Muscle layer of colon (tissue), 2 donors: ENCODE data around the gene CDK2AP2.

Experiments
- H3K27ac ChIP-seq: one replicate; pipeline ENCODE4 v1.7.0; 2013; ENCODE audit warnings: low read depth, mild to moderate bottlenecking, low read length, moderate library complexity
- H3K27me3 ChIP-seq, 2 donors: one replicate each; pipeline ENCODE4 v1.7.0; 2013; ENCODE audit warnings: low read length in 2 of 2, mild to moderate bottlenecking in 2 of 2; ENCODE audit not compliant: insufficient read depth in 2 of 2, control insufficient read depth in 1 of 2
- H3K36me3 ChIP-seq: one replicate; pipeline ENCODE4 v1.7.0; 2013; ENCODE audit warnings: mild to moderate bottlenecking, low read length; ENCODE audit not compliant: insufficient read depth
- H3K4me1 ChIP-seq: one replicate; pipeline ENCODE4 v1.7.0; 2013; ENCODE audit warnings: mild to moderate bottlenecking, low read length; ENCODE audit not compliant: insufficient read depth
- H3K4me3 ChIP-seq, 2 donors: one replicate each; pipeline ENCODE4 v1.7.0; 2013; ENCODE audit warnings: low read length in 2 of 2, low read depth in 1 of 2, mild to moderate bottlenecking in 1 of 2, moderate library complexity in 1 of 2
- H3K9ac ChIP-seq: one replicate; pipeline ENCODE4 v1.7.0; 2013; ENCODE audit warnings: low read length
- H3K9me3 ChIP-seq: one replicate; pipeline ENCODE4 v1.7.0; 2013; ENCODE audit warnings: mild to moderate bottlenecking, low read length
- donor health status: abdominal sarcoma.
- donor health status: Adenocarcinoma of cecum.

CDK2AP2 gene

DNA sequence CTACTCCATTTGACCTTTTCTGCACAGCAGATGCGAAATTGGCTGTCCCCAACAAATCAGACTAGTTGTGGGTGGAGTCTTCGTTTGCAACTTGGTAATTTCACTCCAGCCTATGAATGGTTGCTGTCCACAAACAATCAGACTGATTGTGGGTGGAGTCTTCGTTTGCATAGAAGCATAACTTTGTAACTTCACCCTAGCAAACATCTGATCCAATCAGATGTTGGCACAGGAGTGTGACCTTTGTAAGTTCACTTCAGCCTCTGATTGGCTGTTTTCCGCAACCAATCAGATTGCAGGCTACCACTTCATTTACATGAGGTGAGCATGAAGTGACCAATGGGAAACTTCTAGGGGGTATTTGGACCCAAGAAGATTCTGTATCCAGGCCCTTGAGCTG lies 31.6 kb upstream of the CDK2AP2 start:
- no peak overlapping the region for H3K9ac ChIP-seq
- H3K27me3 ChIP-seq = no peaks in the 10 kb centered on the region
- H3K27ac ChIP-seq = no peak overlapping the region
- H3K4me1 ChIP-seq = no peaks in the 10 kb centered on the region
- H3K4me3 ChIP-seq = no peak overlapping the region
- H3K36me3 ChIP-seq = no peaks in the 10 kb centered on the region
- no peaks in the 10 kb centered on the region for H3K9me3 ChIP-seq

DNA sequence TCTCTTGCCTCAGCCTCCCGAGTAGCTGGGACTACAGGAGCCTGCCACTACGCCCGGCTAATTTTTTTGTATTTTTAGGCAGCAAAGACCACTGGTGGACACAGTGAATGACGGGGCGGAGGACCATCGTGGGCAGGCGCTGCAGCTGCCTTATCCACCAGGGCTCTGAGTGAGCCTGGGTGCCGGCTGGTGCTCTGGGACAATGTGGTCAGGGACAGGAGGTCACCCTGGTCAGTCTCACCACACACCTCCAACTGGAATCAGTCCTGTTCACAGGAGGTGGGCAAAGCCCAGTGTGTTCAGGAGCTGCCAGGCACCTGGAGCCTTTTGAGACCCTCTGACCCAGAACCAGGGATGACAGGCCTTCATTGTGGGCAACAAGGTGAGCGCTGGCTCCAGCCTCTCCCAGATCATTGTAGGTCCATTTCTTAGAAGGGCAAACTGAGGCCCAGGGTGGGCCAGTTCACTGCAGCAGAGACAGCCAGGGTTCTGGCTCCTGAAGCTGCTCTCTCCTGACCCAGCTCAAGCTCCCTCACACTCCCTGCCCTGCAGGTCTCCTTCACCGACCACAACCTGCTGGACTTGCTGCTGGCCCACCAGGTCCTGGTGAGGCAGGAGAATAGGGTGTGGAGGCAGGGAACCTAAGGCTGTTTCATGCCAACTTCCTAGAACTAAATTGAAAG lies 31.0 kb upstream of the CDK2AP2 start:
- no peaks in the 10 kb centered on the region for H3K27me3 ChIP-seq
- H3K9ac ChIP-seq = no peak overlapping the region
- no peak overlapping the region for H3K4me3 ChIP-seq
- no peaks in the 10 kb centered on the region for H3K36me3 ChIP-seq
- no peak overlapping the region for H3K27ac ChIP-seq
- no peaks in the 10 kb centered on the region for H3K4me1 ChIP-seq
- no peaks in the 10 kb centered on the region for H3K9me3 ChIP-seq

DNA sequence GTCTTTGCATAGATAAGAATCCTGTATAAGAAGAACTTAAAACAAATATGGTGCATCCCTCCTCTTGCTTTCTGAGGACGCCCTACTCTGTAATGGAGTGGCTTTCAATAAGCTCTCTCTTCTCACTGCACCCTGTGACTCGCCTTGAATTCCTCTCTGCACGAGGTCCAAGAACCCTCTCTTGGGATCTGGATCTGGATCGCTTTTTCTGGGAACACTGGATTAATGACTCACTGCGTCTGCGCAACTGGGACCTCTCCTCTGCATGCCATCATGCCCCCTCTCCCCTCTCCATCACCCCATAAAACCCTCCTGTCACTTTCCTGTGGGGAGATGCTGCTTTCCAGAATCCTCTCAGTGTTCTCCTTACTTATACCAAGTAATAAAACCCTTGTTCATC lies 30.3 kb upstream of the CDK2AP2 start:
- no peak overlapping the region for H3K9ac ChIP-seq
- H3K36me3 ChIP-seq = no peaks in the 10 kb centered on the region
- no peaks in the 10 kb centered on the region for H3K27me3 ChIP-seq
- H3K9me3 ChIP-seq = no peaks in the 10 kb centered on the region
- no peak overlapping the region for H3K27ac ChIP-seq
- H3K4me1 ChIP-seq = no peaks in the 10 kb centered on the region
- no peak overlapping the region for H3K4me3 ChIP-seq

DNA sequence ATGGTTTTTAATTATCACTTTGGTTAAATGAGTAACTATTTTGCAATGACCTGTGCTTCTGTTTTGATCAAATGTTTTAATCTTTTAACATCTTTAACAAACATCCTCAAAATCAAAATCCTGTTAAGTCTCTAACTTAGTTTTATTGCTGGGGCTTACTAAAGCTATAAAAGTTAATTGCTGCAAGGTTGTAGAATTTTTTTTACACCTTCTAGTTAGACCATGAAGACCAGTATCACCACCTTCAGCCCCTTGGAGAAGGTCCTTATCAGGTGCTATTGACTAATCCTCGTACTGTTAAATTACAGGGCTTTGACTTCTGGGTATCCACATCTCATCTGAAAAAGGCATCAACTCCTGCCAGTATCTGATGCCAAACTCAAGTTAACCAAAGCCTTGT lies 27.6 kb upstream of the CDK2AP2 start:
- no peak overlapping the region for H3K27ac ChIP-seq
- no peak overlapping the region for H3K4me3 ChIP-seq
- no peaks in the 10 kb centered on the region for H3K4me1 ChIP-seq
- no peaks in the 10 kb centered on the region for H3K9me3 ChIP-seq
- no peak overlapping the region for H3K9ac ChIP-seq
- H3K27me3 ChIP-seq = no peaks in the 10 kb centered on the region
- no peaks in the 10 kb centered on the region for H3K36me3 ChIP-seq

DNA sequence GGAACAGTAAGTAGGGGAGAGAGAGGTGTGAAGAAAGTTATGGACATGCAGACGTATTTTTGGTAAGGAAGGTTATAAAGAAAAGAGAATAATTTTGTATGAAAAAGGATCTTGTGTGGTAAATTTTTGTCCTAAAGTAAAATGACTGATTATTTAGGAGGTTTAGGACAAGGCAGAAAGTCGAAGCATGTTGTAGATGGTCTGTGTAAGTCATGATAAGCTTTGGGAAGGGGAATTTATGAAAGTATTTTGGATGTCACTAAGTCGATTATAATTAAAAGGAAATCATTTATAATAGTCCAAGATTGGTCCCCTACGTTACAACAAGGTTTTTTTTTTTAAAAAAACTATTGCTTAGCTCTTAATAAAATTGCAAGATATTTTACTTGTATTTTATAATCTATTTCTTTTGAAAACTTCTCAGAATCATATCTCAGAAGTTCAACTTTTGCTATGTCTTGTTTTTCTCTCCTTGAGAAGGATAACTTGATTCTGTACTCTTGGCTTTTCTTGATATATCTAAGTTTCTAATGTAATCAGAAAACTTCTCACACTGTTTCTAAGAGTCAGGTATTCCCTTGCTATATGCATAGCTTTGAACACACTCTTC lies 26.2 kb upstream of the CDK2AP2 start:
- Histone ChIP-seq H3K4me3 (no peak overlapping the region), H3K9ac (no peak overlapping the region), H3K27me3 (no peaks in the 10 kb centered on the region), H3K36me3 (no peaks in the 10 kb centered on the region), H3K9me3 (no peaks in the 10 kb centered on the region), H3K27ac (no peak overlapping the region), H3K4me1 (no peaks in the 10 kb centered on the region)

DNA sequence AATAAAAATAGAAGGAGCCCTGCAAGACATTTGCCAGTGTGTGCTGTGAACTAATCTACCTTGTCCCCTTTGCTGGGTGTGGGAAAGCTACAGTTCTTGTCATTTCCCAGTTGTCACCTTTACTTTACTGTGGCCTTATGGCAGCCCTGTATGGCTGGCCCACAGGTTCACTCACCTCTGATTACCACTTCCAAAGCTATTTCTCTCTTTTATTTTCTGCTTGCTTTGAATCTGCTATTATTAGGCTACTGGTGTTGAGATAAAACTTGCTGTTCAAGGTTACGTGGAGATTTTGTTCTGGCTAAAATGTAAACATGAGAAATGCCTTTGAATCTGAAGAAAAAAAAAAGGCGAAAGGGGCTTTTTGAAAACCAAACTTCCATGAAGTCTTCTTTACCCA lies 24.9 kb upstream of the CDK2AP2 start:
- H3K4me3 ChIP-seq = no peak overlapping the region
- H3K27ac ChIP-seq = no peak overlapping the region
- no peak overlapping the region for H3K9ac ChIP-seq
- H3K9me3 ChIP-seq = no peaks in the 10 kb centered on the region
- H3K27me3 ChIP-seq = no peaks in the 10 kb centered on the region
- H3K4me1 ChIP-seq = no peaks in the 10 kb centered on the region
- no peaks in the 10 kb centered on the region for H3K36me3 ChIP-seq

DNA sequence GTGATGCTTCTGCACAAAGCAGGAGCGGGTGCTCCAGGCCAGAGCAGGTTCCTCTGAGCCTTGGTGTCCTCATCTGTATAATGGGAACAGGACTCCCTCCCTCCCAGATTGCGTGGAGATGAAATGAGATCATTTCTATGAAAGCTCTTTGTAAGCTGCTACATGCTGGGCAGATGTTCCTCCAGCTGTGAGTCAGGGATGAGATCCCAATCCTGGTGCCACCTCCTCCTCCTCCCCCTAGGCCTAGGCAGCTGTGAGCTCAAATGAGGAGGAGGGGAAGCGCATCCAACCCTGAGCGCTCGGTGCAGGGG lies 22.3 kb upstream of the CDK2AP2 start:
- Histone ChIP-seq H3K4me3 (no peak overlapping the region), H3K36me3 (no peaks in the 10 kb centered on the region)

DNA sequence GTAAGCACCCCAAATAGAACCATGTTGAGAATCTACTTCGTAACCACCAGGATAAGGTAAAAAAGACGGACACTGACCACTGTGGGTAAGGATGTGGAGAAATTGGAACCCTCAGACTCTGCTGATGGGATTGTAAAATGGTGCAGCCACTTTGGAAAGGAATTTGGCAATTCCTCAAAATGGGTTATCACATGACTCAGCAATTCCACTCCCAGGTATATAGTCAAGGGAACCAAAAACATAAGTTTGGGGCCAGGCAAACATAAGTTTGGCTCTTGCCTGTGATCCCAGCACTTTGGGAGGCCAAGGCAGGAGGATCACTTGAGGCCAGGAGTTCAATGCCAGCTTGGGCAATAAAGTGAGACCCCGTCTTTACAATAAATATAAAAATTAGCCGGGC lies 20.4 kb upstream of the CDK2AP2 start:
- Histone ChIP-seq H3K4me3 (no peak overlapping the region), H3K27ac (no peak overlapping the region), H3K27me3 (peaks cover 0 to 7% of the 10 kb centered on the region in 2 donors), H3K9ac (no peak overlapping the region), H3K36me3 (no peaks in the 10 kb centered on the region), H3K9me3 (no peaks in the 10 kb centered on the region), H3K4me1 (no peaks in the 10 kb centered on the region)

More for the DNA sequence above, 22.3 kb upstream of the CDK2AP2 start:
- no peaks in the 10 kb centered on the region for H3K4me1 ChIP-seq
- H3K27me3 ChIP-seq = peaks cover 0 to 3% of the 10 kb centered on the region in 2 donors
- no peaks in the 10 kb centered on the region for H3K9me3 ChIP-seq
- no peak overlapping the region for H3K9ac ChIP-seq
- H3K27ac ChIP-seq = no peak overlapping the region

DNA sequence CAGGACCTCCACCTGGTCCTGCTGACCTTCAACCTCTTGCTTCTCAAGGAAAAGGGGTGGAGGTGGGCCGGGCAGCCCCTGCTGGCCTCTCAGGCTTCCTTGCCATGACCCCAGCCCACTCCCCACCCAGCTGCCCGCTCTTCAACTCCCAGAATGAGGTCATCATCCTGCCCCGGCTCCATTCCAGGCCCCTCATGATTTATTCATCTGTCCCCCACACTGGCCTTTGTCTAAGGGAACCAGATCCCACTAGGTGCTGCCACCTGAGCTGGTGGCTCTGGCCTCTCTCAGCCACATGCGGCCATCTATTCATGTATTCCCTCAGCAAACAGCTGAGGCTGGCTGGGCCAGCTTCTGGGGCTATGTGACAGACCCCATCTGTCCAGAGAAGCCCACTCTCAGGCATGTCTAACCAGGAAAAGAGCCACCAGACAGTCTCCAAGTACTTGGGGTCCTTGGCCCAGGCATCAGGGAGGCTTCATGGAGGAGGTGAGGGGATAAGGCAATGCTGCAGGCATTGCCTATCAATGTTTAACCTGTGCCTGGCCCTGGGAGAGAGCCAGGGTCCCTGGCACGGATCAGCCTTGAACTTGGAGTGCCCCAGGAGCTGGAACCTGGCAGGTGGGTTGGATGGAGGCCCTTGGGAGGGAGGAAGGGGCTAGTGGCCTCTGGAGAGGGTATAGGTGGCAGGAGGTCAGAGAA lies 17.5 kb upstream of the CDK2AP2 start:
- Histone ChIP-seq H3K4me3 (no peak overlapping the region), H3K27ac (no peak overlapping the region), H3K27me3 (peaks cover 0 to 7% of the 10 kb centered on the region in 2 donors), H3K9ac (no peak overlapping the region), H3K4me1 (no peaks in the 10 kb centered on the region), H3K9me3 (no peaks in the 10 kb centered on the region), H3K36me3 (no peaks in the 10 kb centered on the region)

DNA sequence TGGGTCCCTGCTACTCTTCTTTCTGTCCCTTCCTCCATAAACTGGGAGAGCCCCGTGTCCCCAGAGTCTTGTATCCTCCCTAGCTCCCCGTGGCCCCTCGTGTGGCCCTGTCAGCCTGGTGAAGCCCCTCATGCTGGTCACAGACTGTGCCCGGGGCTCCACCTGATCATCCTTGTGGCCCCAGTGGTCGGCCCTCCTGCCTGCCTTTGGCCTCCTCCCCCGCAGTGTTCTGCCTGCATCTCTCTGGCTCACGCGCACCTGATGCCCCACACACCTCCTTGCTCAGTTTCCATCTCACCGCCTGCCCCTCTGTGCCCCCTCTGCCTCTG lies 16.5 kb upstream of the CDK2AP2 start:
- peaks cover 0 to 7% of the 10 kb centered on the region in 2 donors for H3K27me3 ChIP-seq
- no peaks in the 10 kb centered on the region for H3K36me3 ChIP-seq
- no peak overlapping the region for H3K4me3 ChIP-seq
- no peak overlapping the region for H3K9ac ChIP-seq
- no peaks in the 10 kb centered on the region for H3K4me1 ChIP-seq
- no peaks in the 10 kb centered on the region for H3K9me3 ChIP-seq
- H3K27ac ChIP-seq = no peak overlapping the region

DNA sequence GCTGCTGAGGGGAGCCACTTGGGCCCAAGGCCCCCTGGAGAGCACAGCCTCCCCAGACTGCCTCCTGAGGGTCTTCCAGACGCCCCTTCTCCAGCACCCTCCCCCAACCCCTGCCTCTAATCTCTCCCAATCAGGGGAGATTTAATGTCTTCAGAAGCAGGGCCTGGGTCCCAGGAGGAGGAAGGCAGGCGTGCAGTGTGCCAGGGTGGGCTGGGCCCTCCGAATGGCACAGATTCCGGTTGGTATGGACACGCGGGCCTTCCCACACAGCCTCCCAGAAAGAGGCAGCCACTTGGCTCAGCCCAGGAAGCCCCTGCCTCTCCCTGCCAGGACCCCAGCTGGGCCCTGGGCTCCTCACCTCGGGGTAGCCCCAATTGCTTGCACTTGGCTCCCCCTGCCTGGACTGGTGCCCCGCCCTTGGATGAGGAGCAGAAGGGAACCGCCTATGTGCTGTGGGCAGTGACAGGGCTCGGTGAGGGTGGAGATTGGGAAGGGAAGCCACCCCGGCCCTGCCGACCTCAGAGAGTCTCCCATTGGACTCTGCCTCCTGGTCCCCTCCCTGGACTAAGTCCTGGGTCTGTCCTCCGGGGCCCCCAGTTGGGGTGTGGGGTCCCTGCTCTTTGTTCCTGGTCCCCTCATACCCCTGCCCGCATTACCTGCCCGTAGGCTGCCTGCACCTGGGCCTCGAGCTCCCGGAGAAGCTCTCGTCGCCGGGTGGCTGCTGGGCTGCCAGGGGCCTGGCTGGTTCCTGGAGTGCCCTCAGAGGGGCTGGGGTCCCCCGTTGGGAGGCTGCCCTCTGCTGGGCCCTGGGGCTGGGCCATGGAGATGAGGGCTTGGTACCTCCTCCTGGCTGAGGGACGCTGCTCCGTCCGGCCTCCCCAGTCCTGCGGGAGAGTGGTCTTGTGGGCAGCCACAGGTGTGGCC lies 15.9 kb upstream of the CDK2AP2 start:
- Histone ChIP-seq H3K36me3 (no peaks in the 10 kb centered on the region), H3K4me1 (no peaks in the 10 kb centered on the region), H3K9ac (no peak overlapping the region), H3K4me3 (no peak overlapping the region), H3K27me3 (peaks cover 0 to 7% of the 10 kb centered on the region in 2 donors), H3K9me3 (no peaks in the 10 kb centered on the region), H3K27ac (no peak overlapping the region)
